Activated gamma-delta T cell treated with Interleukin-2 at 50 U/mL for 16 hours (primary cell): Measurements from ENCODE around the gene UROC1.
A peak's percentile ranks its signal among the peaks of the same experiment; 100 is the strongest.
"Not testable (repeated sequence)": the region's sequence is repeated elsewhere in the genome, so short reads cannot be mapped to it uniquely, and the experiment has no call there.

Source experiments
- DNase-seq: peaks from one replicate; pipeline ENCODE4 v3.0.0-alpha.2; 2020

UROC1 gene

GRCh38 chr3:126546549-126547239, 29.1 kb upstream of the UROC1 start:
- DNase-seq = no peak

GRCh38 chr3:126546013-126546412, 28.4 kb upstream of the UROC1 start:
- DNase-seq = no peak

GRCh38 chr3:126545544-126545943, 28.0 kb upstream of the UROC1 start:
- no peak for DNase-seq

GRCh38 chr3:126544596-126545281, 27.2 kb upstream of the UROC1 start:
- DNase-seq = no peak

GRCh38 chr3:126543457-126544061, 26.0 kb upstream of the UROC1 start:
- DNase-seq = no peak

- no peak for DNase-seq
Observed at GRCh38 chr3:126542340-126543241, 25.0 kb upstream of the UROC1 start.

- DNase-seq = no peak
Observed at GRCh38 chr3:126541628-126542339, 24.2 kb upstream of the UROC1 start.

- DNase-seq = no peak
Observed at GRCh38 chr3:126540951-126541627, 23.5 kb upstream of the UROC1 start.

GRCh38 chr3:126540342-126540849, 22.8 kb upstream of the UROC1 start:
- no peak for DNase-seq

GRCh38 chr3:126539558-126540250, 22.1 kb upstream of the UROC1 start:
- peak; percentile 2 for DNase-seq

GRCh38 chr3:126538966-126539365, 21.4 kb upstream of the UROC1 start:
- no peak for DNase-seq

- peak; percentile 0 for DNase-seq
Observed at GRCh38 chr3:126538316-126538715, 20.7 kb upstream of the UROC1 start.

GRCh38 chr3:126537730-126538281, 20.2 kb upstream of the UROC1 start:
- no peak for DNase-seq

GRCh38 chr3:126537116-126537729, 19.6 kb upstream of the UROC1 start:
- no peak for DNase-seq

GRCh38 chr3:126536126-126536525, 18.6 kb upstream of the UROC1 start:
- no peak for DNase-seq

- no peak for DNase-seq
Observed at GRCh38 chr3:126535636-126536035, 18.1 kb upstream of the UROC1 start.

GRCh38 chr3:126534716-126535115, 17.1 kb upstream of the UROC1 start:
- not testable (repeated sequence) for DNase-seq

GRCh38 chr3:126533506-126533905, 15.9 kb upstream of the UROC1 start:
- DNase-seq = no peak

GRCh38 chr3:126531051-126531330, 13.4 kb upstream of the UROC1 start:
- DNase-seq = no peak
